Activated CD4-positive, alpha-beta T cell treated with anti-CD3 and anti-CD28 coated beads for 36 hours (primary cell): Measurements from ENCODE around the gene ARHGEF5. TPM values are rescaled to one million over a fixed set of nuclear protein-coding genes. Genes with fewer than 3 reads are reported as not detected.
"Not testable (repeated sequence)": the region's sequence is repeated elsewhere in the genome, so short reads cannot be mapped to it uniquely, and the experiment has no call there.

Source experiments
- ATAC-seq: fragments of 200-7000 bp; cut with Tn5 transposase; one replicate; pipeline ENCODE4 v1.10.0; 2021; ENCODE audit warnings: mild to moderate bottlenecking, moderate library complexity
- CTCF ChIA-PET: fragments of 350-600 bp; sonication (Branson Sonifier 250); formaldehyde crosslinking; loops from one replicate; lab custom pipeline; 2021; ENCODE audit warnings: antibody characterized with exemption; lab: Charles Lee
- POLR2A ChIA-PET: fragments of 350-600 bp; sonication (Branson Sonifier 250); formaldehyde crosslinking; loops from one replicate; lab custom pipeline; 2021; ENCODE audit warnings: antibody characterized with exemption, inconsistent platforms; lab: Charles Lee
- DNase-seq: peaks from one replicate; pipeline ENCODE4 v3.0.0-alpha.2; 2020
- H3K27ac Mint-ChIP-seq: one replicate; pipeline ENCODE4 v1.8.0; 2021; ENCODE audit warnings: mixed read lengths
- H3K27me3 Mint-ChIP-seq: one replicate; pipeline ENCODE4 v1.8.0; 2021; ENCODE audit warnings: mixed read lengths
- H3K36me3 Mint-ChIP-seq: one replicate; pipeline ENCODE4 v1.8.0; 2021; ENCODE audit warnings: low read depth, mixed read lengths
- H3K4me1 Mint-ChIP-seq: one replicate; pipeline ENCODE4 v1.8.0; 2021; ENCODE audit warnings: mixed read lengths
- H3K4me3 Mint-ChIP-seq: one replicate; pipeline ENCODE4 v1.8.0; 2021; ENCODE audit warnings: mild to moderate bottlenecking, moderate library complexity, mixed read lengths
- H3K9me3 Mint-ChIP-seq: one replicate; pipeline ENCODE4 v1.8.0; 2021; ENCODE audit warnings: low read depth, mixed read lengths
- intact Hi-C, 2 experiments: fragments of 100-400 bp; cut with DNase I in 1 of 2; cut with micrococcal nuclease in 1 of 2; formaldehyde crosslinking; loops; one replicate each; pipeline versions ENCODE4 v1.14.2 to v1.15.1; 2022 to 2024; cut with DNase I, micrococcal nuclease
- total RNA-seq, 2 experiments: library from RNA; stranded (reverse); gene quantifications; one replicate each; pipeline ENCODE4 v1.2.3, GENCODE V29; 2021

Gene ARHGEF5
- total RNA-seq, 2 experiments from 2014 or later, result 14.8 to 16.8 TPM

DNA sequence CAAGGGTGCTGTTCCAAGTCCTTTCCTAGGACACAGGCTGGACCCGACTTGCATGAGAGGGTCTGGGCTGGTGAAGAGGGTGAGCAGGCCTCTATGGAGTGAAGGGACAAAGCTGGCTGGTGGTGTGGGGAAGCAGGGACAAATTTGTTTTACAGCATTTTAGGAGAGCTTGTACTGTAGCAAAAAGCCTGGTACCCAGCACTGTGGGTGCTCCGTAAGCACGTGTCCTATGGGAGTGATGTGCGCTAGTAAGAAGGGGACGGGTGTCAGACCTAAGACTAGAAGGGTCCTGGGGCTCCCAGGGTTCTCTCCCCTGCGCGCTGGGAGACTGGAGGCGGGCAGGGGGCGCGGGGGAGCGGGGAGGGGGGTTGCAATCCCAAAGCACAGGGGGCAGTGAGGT is 47.9 kb downstream of the ARHGEF5 start:
- ATAC-seq (no peak), DNase-seq (no peak)
- CTCF ChIA-PET, result interaction anchor here (1.7 kb wide), 1 partner anchor 11 kb away, joined by 7 read pairs; no protein-coding TSS in a partner anchor
- intact Hi-C loops, result no loop called here
- no peak overlapping the region for H3K4me3 Mint-ChIP-seq
- POLR2A ChIA-PET, result no interaction called here
- peaks cover 3% of the 10 kb centered on the region for H3K27me3 Mint-ChIP-seq
- no peaks in the 10 kb centered on the region for H3K9me3 Mint-ChIP-seq
- H3K27ac Mint-ChIP-seq, result no peak overlapping the region
- H3K4me1 Mint-ChIP-seq, result no peaks in the 10 kb centered on the region
- H3K36me3 Mint-ChIP-seq, result no peaks in the 10 kb centered on the region

DNA sequence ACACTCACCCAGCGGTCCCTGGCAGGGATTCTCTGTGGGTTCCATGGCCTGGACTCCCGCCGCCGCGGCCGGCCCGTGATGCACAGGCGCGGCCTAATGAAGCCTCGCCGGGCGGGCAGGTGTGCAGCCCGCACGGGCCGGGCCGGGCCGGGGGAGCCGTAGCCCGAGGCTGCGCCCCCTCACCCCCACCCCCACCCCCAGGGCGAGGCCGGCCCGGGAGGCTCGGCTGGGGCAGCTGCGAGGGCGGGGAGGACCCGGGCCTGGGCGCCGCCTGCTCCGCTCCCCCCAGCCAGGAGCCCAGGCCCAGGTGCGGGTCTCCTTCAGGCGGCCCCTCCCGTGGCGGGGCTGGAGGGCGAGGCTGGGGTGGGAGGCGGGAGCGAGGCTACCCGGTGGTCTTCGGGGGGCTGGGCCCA is 48.5 kb downstream of the ARHGEF5 start, which contains the start of gene NOBOX:
NOBOX (minus strand) TSS at position 45 of the 413 bp plus-strand sequence.
- ATAC-seq (no peak), DNase-seq (no peak)
- Mint-ChIP-seq H3K9me3 (no peaks in the 10 kb centered on the region), H3K27me3 (peaks cover 3% of the 10 kb centered on the region), H3K27ac (no peak within 1 kb of the TSS), H3K36me3 (no peaks in the 10 kb centered on the region), H3K4me3 (no peak within 1 kb of the TSS), H3K4me1 (no peaks in the 10 kb centered on the region)
- ChIA-PET POLR2A (no interaction called here), CTCF (no interaction called here)
- intact Hi-C loops, result no loop called here

DNA sequence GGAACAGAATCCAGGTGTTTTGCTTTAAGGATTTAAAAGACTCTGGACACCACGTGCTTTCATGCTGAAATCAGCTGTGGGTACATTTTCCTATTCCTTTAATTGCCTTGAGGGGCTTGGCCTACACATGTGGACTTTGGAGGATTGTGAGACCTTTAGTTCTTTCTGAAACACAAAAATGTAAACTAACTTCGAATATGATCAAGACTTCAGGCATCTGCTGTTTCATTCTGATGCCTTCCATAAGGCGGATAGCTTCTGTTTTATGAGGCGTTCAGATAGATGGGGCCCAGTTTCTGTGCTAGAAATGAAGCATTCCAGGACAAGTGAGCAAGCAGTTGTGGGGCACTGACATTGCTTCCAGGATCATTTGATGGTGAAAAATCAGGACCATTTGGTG is 49.7 kb downstream of the ARHGEF5 start:
- ATAC-seq (no peak), DNase-seq (no peak)
- Mint-ChIP-seq H3K9me3 (no peaks in the 10 kb centered on the region), H3K4me1 (no peaks in the 10 kb centered on the region), H3K36me3 (no peaks in the 10 kb centered on the region), H3K27ac (no peak overlapping the region), H3K27me3 (peaks cover 3% of the 10 kb centered on the region), H3K4me3 (no peak overlapping the region)
- POLR2A ChIA-PET, result no interaction called here
- CTCF ChIA-PET, result interaction anchor here (1.5 kb wide), 1 partner anchor 13 kb away, joined by 7 read pairs; no protein-coding TSS in a partner anchor
- intact Hi-C loops, result no loop called here

DNA sequence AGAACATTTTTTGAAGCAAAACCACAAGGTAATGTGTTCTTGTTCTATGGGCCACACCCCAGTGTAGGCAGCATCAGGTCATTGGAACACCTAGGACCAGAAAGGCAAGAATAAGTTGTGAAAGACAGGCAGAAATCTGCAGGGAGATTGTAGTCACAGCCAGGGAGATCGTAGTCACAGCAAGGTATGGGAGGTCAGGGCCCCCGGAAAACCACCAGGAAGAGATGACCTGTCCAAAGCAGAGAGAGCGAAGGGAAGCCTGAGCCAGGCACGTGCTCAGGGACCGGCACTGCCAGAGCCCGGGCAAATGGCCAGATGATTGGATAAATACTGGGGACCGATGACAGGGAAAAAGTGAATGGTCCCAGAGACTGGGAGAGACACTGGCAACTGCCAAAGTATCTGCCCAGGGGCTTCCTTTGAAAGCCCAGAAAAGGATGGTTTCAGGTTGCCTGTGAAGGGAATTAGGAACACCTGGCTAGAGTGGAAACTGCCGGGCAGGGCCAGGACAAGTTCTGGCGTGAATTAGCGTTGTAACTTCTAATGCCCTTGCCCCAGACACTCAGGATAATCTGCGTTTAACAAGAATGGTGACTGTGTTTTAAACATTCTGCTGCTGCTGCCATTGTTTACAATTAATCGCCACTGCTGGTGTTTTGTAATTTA is 52.2 kb downstream of the ARHGEF5 start:
- no peaks in the 10 kb centered on the region for H3K36me3 Mint-ChIP-seq
- CTCF ChIA-PET, result no interaction called here
- H3K9me3 Mint-ChIP-seq, result no peaks in the 10 kb centered on the region

DNA sequence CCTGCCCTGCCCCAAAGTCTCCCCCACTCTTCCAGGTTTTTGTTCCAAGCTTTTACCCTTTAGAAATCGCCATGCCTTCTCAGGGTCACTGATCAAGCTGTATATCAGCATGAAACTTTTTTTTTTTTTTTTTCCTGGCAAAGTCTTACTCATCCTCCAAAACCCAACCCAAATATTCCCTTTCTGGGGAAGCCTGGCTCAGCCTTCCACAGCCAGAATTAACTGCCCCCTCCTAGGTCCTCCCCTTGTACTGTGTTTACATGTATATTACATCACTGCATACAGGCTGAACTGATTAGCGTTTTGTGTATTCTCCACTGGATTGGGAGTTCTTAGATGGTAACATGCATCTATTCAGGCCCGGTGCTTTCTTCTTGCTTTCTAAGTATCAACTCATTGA is 52.9 kb downstream of the ARHGEF5 start:
- intact Hi-C loops, result no loop called here
- no peak for DNase-seq
- peaks cover 8% of the 10 kb centered on the region for H3K27me3 Mint-ChIP-seq
- no peaks in the 10 kb centered on the region for H3K9me3 Mint-ChIP-seq
- no peaks in the 10 kb centered on the region for H3K36me3 Mint-ChIP-seq
- H3K4me1 Mint-ChIP-seq, result no peaks in the 10 kb centered on the region
- no peak overlapping the region for H3K4me3 Mint-ChIP-seq
- H3K27ac Mint-ChIP-seq, result no peak overlapping the region
- POLR2A ChIA-PET, result no interaction called here
- no peak for ATAC-seq
- CTCF ChIA-PET, result no interaction called here

More for the DNA sequence above, 52.2 kb downstream of the ARHGEF5 start:
- H3K4me1 Mint-ChIP-seq, result no peaks in the 10 kb centered on the region
- intact Hi-C loops, result no loop called here
- H3K4me3 Mint-ChIP-seq, result no peak overlapping the region
- POLR2A ChIA-PET, result no interaction called here
- H3K27me3 Mint-ChIP-seq, result peaks cover 8% of the 10 kb centered on the region
- no peak overlapping the region for H3K27ac Mint-ChIP-seq
- no peak for ATAC-seq
- DNase-seq, result no peak

DNA sequence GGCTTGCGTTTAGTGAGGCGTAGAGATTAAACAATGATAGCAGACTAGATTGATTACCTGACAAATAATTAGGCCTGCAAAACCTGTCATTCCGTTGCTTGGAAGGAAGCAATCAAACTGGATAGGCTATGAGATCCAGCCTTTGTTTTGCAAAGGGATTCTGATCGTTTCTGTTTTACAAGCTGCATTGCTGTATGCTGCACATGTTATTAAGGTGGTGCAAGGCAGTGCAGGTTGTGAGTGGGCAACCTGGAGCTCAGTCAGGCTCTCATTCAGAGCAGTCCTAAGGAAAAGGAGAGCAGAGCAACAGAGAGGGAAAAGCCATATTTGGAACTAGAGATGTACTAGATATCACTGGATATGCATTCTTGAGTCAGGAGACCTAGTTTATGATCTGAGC is 55.2 kb downstream of the ARHGEF5 start:
- no peak overlapping the region for H3K27ac Mint-ChIP-seq
- intact Hi-C loops, result no loop called here
- H3K4me1 Mint-ChIP-seq, result no peaks in the 10 kb centered on the region
- no peaks in the 10 kb centered on the region for H3K9me3 Mint-ChIP-seq
- no peak for DNase-seq
- no peak overlapping the region for H3K4me3 Mint-ChIP-seq
- H3K27me3 Mint-ChIP-seq, result peaks cover 16% of the 10 kb centered on the region
- ChIA-PET CTCF (interaction anchor here (2.0 kb wide), 1 partner anchor 19 kb away, joined by 6 read pairs; no protein-coding TSS in a partner anchor), POLR2A (interaction anchor here (0.6 kb wide), 1 partner anchor 480 kb away, joined by 3 read pairs; no protein-coding TSS in a partner anchor)
- ATAC-seq, result no peak
- no peaks in the 10 kb centered on the region for H3K36me3 Mint-ChIP-seq

DNA sequence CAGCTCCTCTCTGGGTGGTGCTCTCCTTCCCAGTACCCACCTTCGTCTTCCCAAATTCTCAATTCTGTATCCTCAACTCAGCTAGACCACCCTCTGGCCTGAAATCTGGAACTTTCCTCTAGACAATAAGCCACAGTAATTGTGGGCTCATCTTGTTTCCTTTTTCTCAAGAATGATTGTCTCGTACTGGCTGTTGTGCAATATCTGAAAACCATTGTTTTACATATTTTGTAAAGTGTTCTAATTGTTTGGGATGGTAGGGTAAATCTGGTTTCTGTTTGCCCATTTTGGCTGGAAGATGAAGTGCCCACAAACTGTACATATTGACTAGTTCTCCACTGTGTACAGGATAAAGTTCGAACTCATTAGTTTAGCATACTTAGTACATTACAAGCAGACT is 59.6 kb downstream of the ARHGEF5 start:
- DNase-seq, result no peak
- no peak for ATAC-seq
- no peak overlapping the region for H3K27ac Mint-ChIP-seq
- H3K9me3 Mint-ChIP-seq, result no peaks in the 10 kb centered on the region
- H3K27me3 Mint-ChIP-seq, result peaks cover 17% of the 10 kb centered on the region
- intact Hi-C loops, result no loop called here
- no peak overlapping the region for H3K4me3 Mint-ChIP-seq
- H3K4me1 Mint-ChIP-seq, result no peaks in the 10 kb centered on the region
- no peaks in the 10 kb centered on the region for H3K36me3 Mint-ChIP-seq
- ChIA-PET CTCF (no interaction called here), POLR2A (no interaction called here)

DNA sequence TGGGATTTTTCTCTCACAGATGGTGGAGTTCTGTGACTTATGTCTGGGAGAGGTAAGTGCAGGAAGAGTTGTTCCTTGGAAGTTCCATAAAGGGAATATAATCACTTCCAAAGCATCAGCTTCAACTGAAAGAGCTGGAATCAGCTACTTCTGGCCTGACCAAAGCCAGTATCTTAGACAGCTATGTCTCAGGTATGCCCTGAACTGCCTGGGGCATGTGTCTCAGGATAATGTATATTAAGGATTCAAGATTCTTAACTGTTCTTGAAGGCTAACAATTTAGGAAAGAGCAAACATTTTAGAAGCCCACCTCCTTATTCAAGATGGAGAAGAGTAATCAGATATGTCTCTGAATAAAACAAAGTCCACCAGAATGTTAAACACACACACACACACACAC is 60.7 kb downstream of the ARHGEF5 start:
- Mint-ChIP-seq H3K4me3 (no peak overlapping the region), H3K4me1 (no peaks in the 10 kb centered on the region), H3K27me3 (peaks cover 15% of the 10 kb centered on the region), H3K9me3 (no peaks in the 10 kb centered on the region), H3K27ac (no peak overlapping the region), H3K36me3 (no peaks in the 10 kb centered on the region)
- ChIA-PET CTCF (no interaction called here), POLR2A (no interaction called here)
- DNase-seq, result no peak
- intact Hi-C loops, result no loop called here
- no peak for ATAC-seq

DNA sequence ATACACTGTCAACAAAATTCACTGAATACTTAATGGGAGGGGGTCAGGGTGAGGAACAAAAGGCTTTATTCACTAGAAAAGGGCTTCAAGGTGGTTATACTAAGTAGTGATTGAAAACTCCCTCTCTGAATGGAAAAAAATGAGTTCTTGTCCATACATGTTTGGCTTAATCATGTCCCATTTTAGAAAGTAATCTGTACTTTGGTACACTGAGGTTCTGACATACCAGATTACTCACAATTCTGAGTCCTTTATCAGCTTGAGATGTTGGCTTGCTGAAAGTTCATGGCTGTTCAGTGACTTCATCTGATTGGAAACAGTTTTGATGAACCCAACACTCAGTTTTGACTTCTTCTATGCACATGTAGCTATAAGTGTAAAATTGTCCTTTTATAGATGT is 61.1 kb downstream of the ARHGEF5 start:
- H3K4me1 Mint-ChIP-seq, result no peaks in the 10 kb centered on the region
- H3K36me3 Mint-ChIP-seq, result no peaks in the 10 kb centered on the region
- CTCF ChIA-PET, result no interaction called here
- H3K4me3 Mint-ChIP-seq, result no peak overlapping the region
- DNase-seq (no peak), ATAC-seq (no peak)
- H3K9me3 Mint-ChIP-seq, result no peaks in the 10 kb centered on the region
- H3K27me3 Mint-ChIP-seq, result peaks cover 14% of the 10 kb centered on the region
- H3K27ac Mint-ChIP-seq, result no peak overlapping the region
- POLR2A ChIA-PET, result no interaction called here
- intact Hi-C loops, result no loop called here

DNA sequence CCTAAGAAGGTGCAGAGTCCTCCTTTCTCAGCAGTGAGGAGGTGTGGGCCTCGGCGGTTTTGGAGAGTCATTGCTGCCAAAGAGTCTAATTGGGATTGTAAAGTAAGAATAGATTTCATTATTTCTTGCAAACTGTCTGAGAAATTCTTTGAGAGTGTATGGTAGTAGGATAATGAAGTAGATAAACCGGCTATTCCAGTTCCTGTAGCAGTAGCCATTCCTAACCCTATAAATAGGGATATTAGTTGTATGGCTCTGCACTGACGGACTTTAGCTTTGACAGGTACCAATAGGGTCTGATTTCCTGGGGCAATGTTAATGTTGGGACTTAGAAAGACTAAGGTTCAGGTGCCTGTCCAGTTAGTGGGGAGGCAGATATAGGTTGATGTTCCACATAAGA is 63.7 kb downstream of the ARHGEF5 start:
- DNase-seq, ATAC-seq, H3K36me3 Mint-ChIP-seq, CTCF ChIA-PET, H3K4me3 Mint-ChIP-seq, intact Hi-C loops, H3K27ac Mint-ChIP-seq, POLR2A ChIA-PET, H3K9me3 Mint-ChIP-seq, H3K4me1 Mint-ChIP-seq: not testable (repeated sequence)
- H3K27me3 Mint-ChIP-seq, result peaks cover 10% of the 10 kb centered on the region

DNA sequence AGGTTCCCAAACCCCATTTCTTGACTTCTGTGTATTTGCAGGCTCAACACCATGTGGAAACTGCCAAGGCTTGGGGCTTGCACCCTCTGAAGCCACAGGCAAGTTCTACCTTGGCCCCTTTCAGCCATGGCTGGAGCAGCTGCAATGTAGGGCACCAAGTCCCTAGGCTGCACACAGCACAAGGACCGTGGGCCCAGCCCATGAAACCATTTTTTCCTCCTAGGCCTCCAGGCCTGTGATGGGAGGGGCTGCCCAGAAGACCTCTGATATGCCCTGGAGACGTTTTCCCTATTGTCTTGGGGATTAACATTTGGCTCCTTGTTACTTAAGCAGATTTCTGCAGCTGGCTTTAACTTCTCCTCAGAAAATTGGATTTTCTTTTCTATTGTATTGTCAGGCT is 72.3 kb downstream of the ARHGEF5 start:
- H3K36me3 Mint-ChIP-seq, POLR2A ChIA-PET, intact Hi-C loops, H3K27me3 Mint-ChIP-seq, CTCF ChIA-PET, H3K4me3 Mint-ChIP-seq, H3K4me1 Mint-ChIP-seq, H3K27ac Mint-ChIP-seq, DNase-seq, ATAC-seq: not testable (repeated sequence)
- H3K9me3 Mint-ChIP-seq, result peaks cover 15% of the 10 kb centered on the region

DNA sequence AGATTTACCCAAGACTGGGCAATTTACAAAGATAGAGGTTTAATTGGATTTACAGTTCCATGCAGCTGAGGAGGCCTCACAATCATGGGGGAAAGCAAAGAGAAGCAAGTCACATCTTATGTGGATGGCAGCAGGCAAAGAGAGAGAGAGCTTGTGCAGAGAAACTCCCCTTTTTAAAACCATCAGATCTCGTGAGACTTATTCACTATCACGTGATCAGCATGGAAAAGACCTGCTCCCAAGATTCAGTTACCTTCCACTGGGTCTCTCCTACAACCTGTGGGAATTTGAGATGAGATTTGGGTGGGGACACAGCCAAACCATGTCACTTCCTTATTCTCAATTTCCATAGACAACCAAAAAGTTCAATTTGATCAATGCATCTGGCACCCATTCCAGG is 73.2 kb downstream of the ARHGEF5 start:
- no peaks in the 10 kb centered on the region for H3K36me3 Mint-ChIP-seq
- no peak overlapping the region for H3K27ac Mint-ChIP-seq
- ATAC-seq, result no peak
- H3K9me3 Mint-ChIP-seq, result peaks cover 15% of the 10 kb centered on the region
- ChIA-PET CTCF (interaction anchor here (0.8 kb wide), 1 partner anchor 10 kb away, joined by 3 read pairs; no protein-coding TSS in a partner anchor), POLR2A (no interaction called here)
- H3K27me3 Mint-ChIP-seq, result no peaks in the 10 kb centered on the region
- no peak overlapping the region for H3K4me3 Mint-ChIP-seq
- no peak for DNase-seq
- intact Hi-C loops, result no loop called here
- H3K4me1 Mint-ChIP-seq, result no peaks in the 10 kb centered on the region
